Measurements from ENCODE around the gene ITPR2. TPM values are rescaled to one million over a fixed set of nuclear protein-coding genes. Genes with fewer than 3 reads are reported as not detected.

The ITPR2 gene
- total RNA-seq, 4 donors from 2014 or later, result 32.6 to 49.8 (median 39.9) TPM

DNA sequence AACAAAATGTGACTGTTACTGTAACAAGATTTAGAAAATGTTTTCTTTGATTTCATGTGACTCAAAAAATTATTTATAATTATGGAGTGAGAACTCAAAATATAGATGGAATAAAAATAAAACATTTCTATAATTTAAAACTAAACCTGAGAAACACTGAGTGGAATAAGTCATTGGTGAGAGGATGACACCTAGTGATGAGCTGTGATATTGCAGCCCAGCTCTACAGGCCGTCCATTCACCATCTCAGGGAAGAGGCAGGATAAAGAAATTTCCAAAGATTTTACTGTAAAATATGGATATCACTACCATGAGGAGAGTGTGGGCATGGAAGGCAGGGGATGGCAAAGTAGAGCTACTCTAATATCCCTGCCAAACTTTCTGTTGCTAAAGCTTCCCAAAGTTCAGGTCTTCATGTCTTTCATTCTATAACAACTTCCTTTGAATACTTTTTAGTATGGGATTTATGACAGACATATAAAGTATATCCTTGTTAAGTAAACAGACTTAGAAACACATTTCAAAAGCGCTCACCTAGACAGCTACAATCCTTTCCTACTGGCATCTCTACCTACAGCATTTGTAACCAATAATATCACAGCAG lies 308.0 kb downstream of the ITPR2 start:
- TF ChIP-seq, protein P1, sequence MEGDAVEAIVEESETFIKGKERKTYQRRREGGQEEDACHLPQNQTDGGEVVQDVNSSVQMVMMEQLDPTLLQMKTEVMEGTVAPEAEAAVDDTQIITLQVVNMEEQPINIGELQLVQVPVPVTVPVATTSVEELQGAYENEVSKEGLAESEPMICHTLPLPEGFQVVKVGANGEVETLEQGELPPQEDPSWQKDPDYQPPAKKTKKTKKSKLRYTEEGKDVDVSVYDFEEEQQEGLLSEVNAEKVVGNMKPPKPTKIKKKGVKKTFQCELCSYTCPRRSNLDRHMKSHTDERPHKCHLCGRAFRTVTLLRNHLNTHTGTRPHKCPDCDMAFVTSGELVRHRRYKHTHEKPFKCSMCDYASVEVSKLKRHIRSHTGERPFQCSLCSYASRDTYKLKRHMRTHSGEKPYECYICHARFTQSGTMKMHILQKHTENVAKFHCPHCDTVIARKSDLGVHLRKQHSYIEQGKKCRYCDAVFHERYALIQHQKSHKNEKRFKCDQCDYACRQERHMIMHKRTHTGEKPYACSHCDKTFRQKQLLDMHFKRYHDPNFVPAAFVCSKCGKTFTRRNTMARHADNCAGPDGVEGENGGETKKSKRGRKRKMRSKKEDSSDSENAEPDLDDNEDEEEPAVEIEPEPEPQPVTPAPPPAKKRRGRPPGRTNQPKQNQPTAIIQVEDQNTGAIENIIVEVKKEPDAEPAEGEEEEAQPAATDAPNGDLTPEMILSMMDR (IDR thresholded peaks at IDR 0.05), result peak in 3 of 5 experiments; percentile 17 to 46 (median 25)
- TF ChIP-seq POLR2A (IDR thresholded peaks at IDR 0.05) (no peak), EP300 (IDR thresholded peaks at IDR 0.05) (no peak)
- DNase-seq (ENCODE audit: low spot score in 2 of 2), result peak in 1 of 2 donors; percentile 40
- Histone ChIP-seq H3K27me3 (no peaks in the 10 kb centered on the region), H3K36me3 (peaks cover 0 to 26% (median 0%) of the 10 kb centered on the region in 3 donors), H3K4me1 (peaks cover 0 to 13% (median 6%) of the 10 kb centered on the region in 4 donors), H3K4me3 (no peak overlapping the region), H3K9me3 (peaks cover 0 to 27% (median 7%) of the 10 kb centered on the region in 4 donors), H3K27ac (no peak overlapping the region)
- 82 to 89% methylated on average over 2 of the region's 2 CpGs for WGBS, 2 donors

GRCh38 chr12:26523708-26524150 lies 309.3 kb downstream of the ITPR2 start:
- DNase-seq (ENCODE audit: low spot score in 2 of 2), result peak; percentile 88 to 94
- Histone ChIP-seq H3K9me3 (peaks cover 0 to 36% (median 7%) of the 10 kb centered on the region in 4 donors), H3K4me3 (no peak overlapping the region), H3K27me3 (no peaks in the 10 kb centered on the region), H3K27ac (peak overlapping the region in 2 of 4 donors; percentile 50 to 67), H3K4me1 (peaks cover 0 to 13% (median 6%) of the 10 kb centered on the region in 4 donors), H3K36me3 (peaks cover 0 to 26% (median 0%) of the 10 kb centered on the region in 3 donors)
- TF ChIP-seq, protein P1 (IDR thresholded peaks at IDR 0.05), result peak in 1 of 5 experiments; percentile 23
- peak in 1 of 2 donors; percentile 95 for TF ChIP-seq EP300 (IDR thresholded peaks at IDR 0.05)
- no peak for TF ChIP-seq POLR2A (IDR thresholded peaks at IDR 0.05)
- 22 to 37% methylated on average over 9 of the region's 9 CpGs for WGBS, 2 donors

- no peak for TF ChIP-seq POLR2A (IDR thresholded peaks at IDR 0.05)
- no peak for TF ChIP-seq EP300 (IDR thresholded peaks at IDR 0.05)
- TF ChIP-seq, protein P1 (IDR thresholded peaks at IDR 0.05), result no peak
- H3K4me1 ChIP-seq, result peaks cover 0 to 13% (median 6%) of the 10 kb centered on the region in 4 donors
Measured at GRCh38 chr12:26520869-26521268, 312.1 kb downstream of the ITPR2 start.

GRCh38 chr12:26520109-26520508 lies 312.9 kb downstream of the ITPR2 start:
- 93% methylated on average over 1 of the region's 1 CpG for WGBS, 2 donors
- no peak for DNase-seq (ENCODE audit: low spot score in 2 of 2)

More at GRCh38 chr12:26520869-26521268, 312.1 kb downstream of the ITPR2 start:
- no peaks in the 10 kb centered on the region for H3K27me3 ChIP-seq
- H3K36me3 ChIP-seq, result peaks cover 0 to 5% (median 0%) of the 10 kb centered on the region in 3 donors
- H3K4me3 ChIP-seq, result no peak overlapping the region
- no peak overlapping the region for H3K27ac ChIP-seq
- peaks cover 0 to 22% (median 5%) of the 10 kb centered on the region in 4 donors for H3K9me3 ChIP-seq
- no peak for DNase-seq (ENCODE audit: low spot score in 2 of 2)

More at GRCh38 chr12:26520109-26520508, 312.9 kb downstream of the ITPR2 start:
- Histone ChIP-seq H3K9me3 (peaks cover 0 to 15% (median 2%) of the 10 kb centered on the region in 4 donors), H3K36me3 (no peaks in the 10 kb centered on the region), H3K4me3 (no peak overlapping the region), H3K4me1 (peaks cover 0 to 16% (median 6%) of the 10 kb centered on the region in 4 donors), H3K27ac (no peak overlapping the region), H3K27me3 (no peaks in the 10 kb centered on the region)
- no peak for TF ChIP-seq EP300 (IDR thresholded peaks at IDR 0.05)
- no peak for TF ChIP-seq POLR2A (IDR thresholded peaks at IDR 0.05)
- TF ChIP-seq, protein P1 (IDR thresholded peaks at IDR 0.05), result no peak

Measured in tibial nerve (tissue), 4 donors.